ENCODE results near the gene TNIP2.

TNIP2 gene

GRCh38 chr4:2794486-2795299 is 38.6 kb upstream of the TNIP2 start:
- Histone ChIP-seq H3K4me3 (peak overlapping the region; percentile 56 to 87 (median 81)), H3K27ac (peak overlapping the region in 20 of 21 experiments; percentile 23 to 96 (median 92))

- H3K4me3 ChIP-seq = peak overlapping the region; percentile 56 to 87 (median 81)
- H3K27ac ChIP-seq = peak overlapping the region; percentile 67 to 96 (median 92)
Measured at GRCh38 chr4:2793586-2794485, 37.7 kb upstream of the TNIP2 start.

GRCh38 chr4:2792711-2793585 is 36.8 kb upstream of the TNIP2 start, which contains the start of gene SH3BP2:
TSS of gene SH3BP2 (plus strand) at chr4:2793085. CDS start at chr4:2820618, 27,533 bp downstream.
- Histone ChIP-seq H3K4me3 (peak within 1 kb of the TSS; percentile 56 to 87 (median 81)), H3K27ac (peak within 1 kb of the TSS; percentile 67 to 96 (median 92))

GRCh38 chr4:2792396-2792710 is 36.2 kb upstream of the TNIP2 start:
- peak overlapping the region in 8 of 21 experiments; percentile 2 to 93 (median 48) for H3K27ac ChIP-seq
- H3K4me3 ChIP-seq = peak overlapping the region in 1 of 7 experiments; percentile 56

DNA sequence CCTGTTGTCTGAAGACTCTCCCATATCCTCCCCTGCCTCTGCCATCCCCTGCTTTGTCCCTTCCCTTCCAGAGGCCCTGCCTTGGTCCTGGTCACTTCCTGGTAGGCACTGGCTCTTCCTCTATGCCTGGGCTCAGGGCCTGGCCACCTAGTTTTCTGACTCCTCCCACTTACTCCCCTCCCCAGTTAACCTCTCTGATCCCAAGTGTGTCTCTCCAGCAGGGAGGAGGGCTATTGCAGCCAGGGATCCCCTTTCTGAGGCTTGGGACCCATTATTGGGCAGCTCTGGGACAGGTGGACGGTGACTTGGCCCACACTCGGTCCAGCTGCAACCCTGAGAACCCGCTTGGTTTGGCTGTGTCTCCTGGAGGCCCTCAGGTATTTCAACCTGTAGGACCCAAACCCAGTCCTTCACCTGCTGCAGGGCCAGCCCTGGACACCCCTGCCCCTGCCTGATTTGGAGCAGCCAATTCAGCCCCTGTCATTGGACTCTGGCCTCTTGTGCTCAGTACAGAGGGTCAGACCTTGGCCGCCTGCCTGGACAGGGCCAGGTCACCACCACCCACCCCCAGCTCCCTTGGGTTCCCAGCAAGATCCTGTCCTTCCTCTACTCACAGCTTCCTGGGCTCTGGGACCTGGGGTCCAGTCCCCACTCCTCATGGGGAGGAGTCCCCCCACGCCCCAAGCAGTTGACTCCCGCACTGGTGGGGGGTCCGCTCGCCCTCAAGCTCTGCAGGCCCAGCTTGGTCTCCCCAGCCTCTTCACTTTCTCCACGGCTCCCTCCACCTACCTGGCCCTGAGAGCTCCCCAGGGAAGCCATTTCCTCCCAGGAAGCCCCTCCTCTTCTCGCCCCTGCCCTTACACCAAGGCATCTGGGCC is 35.6 kb upstream of the TNIP2 start:
- peak overlapping the region in 7 of 21 experiments; percentile 2 to 52 (median 29) for H3K27ac ChIP-seq
- H3K4me3 ChIP-seq = no peak overlapping the region

GRCh38 chr4:2790583-2791517 is 34.7 kb upstream of the TNIP2 start:
- Histone ChIP-seq H3K4me3 (no peak overlapping the region), H3K27ac (peak overlapping the region in 5 of 21 experiments; percentile 3 to 51 (median 35))

- H3K4me3 ChIP-seq = no peak overlapping the region
- peak overlapping the region in 1 of 21 experiments; percentile 23 for H3K27ac ChIP-seq
Measured at GRCh38 chr4:2789793-2790582, 33.9 kb upstream of the TNIP2 start.

DNA sequence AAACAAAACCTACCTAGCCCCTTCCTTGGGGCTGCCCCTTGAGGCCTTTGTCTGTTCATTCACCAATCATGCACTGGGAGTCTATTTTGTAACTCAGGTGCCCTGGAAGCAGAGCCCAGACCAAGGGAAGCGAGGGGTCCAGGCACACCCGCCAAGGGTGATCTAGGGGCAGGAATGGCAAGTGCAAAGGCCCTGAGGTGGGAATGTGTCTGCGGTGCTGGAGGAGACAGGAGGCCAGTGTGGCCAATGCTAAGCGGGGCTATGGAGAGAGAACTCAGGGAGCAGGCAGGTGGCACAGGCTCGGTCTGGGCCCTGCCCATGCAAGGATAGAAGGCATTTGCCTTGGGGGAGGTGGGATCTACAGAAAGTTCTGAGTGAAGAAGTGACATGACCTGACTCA is 33.2 kb upstream of the TNIP2 start:
- H3K27ac ChIP-seq = no peak overlapping the region
- H3K4me3 ChIP-seq = no peak overlapping the region

DNA sequence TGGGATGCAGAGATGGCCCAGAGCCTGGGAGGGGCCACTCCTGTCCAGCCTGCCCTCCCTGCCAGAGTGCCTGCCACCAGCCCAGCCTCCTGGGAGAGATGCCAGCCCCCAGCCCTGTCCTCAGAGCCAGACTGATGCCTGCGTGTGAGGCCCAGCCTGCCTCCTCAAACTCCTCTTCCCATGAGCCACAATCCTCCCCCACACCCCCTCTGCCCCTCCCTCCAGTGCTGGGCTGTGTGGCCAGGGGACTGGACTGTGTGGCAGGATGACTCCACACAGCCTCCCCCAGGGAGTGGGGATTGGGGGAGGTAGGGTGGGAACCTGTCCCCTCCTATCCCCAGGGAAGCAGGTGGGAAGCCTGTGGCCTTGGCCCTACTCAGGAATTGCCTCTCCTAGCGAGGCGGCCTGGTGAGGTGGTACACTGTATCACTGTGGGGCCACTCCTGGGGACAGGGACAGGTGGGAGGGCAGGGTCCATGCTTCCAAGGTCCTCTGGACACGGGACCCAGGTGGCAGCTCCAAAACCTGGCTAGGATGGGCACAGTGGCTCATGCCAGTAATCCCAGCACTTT is 32.5 kb upstream of the TNIP2 start:
- peak overlapping the region in 10 of 21 experiments; percentile 2 to 82 (median 48) for H3K27ac ChIP-seq

DNA sequence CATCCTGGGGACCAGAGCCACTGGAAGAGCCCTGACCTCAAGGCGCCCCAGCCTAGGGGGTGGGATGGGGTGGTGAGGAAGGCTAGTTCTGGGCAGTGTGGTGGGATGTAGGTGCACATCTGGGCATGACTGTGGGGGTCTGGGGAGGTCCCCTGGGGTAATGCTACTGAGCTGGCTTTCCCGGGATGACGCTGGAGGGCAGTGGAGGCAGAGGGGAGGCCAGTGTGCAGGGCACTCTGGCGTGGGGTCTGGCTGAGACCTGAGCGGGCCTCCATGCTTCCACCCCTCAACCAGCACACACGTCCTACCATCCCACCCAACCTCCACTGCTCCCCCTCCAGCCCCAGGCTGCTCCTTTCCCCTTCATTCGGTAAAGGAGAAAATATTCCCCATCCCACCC is 32.0 kb upstream of the TNIP2 start:
- Histone ChIP-seq H3K4me3 (no peak overlapping the region), H3K27ac (peak overlapping the region in 16 of 21 experiments; percentile 1 to 82 (median 52))

More for the DNA sequence above, 32.5 kb upstream of the TNIP2 start:
- H3K4me3 ChIP-seq = no peak overlapping the region

- H3K27ac ChIP-seq = peak overlapping the region in 17 of 21 experiments; percentile 1 to 82 (median 51)
Measured at GRCh38 chr4:2787230-2788100, 31.3 kb upstream of the TNIP2 start.

DNA sequence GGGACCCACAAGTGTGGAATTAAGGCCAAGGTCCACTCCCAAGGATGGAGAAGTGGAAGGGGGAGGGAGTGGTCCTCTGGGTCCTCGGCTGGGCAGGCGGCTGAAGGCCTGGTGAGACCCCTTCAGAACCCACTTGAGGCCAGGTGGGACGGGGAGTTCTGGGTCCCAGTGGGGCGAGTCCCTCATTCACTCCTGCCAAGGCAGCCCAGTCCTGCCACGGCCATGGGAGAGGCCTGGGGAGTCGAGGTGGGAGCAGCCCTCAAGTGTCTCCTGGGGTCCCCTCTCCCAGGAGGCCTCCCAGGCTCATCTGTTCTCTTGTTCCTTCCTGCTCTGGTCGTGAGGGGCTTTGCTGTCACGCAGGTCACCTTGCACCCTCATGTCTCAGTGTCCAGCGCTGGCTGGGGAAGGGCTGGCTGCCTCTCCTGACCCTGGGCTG is 30.7 kb upstream of the TNIP2 start:
- Histone ChIP-seq H3K4me3 (no peak overlapping the region), H3K27ac (peak overlapping the region in 12 of 21 experiments; percentile 2 to 82 (median 48))

More at GRCh38 chr4:2787230-2788100, 31.3 kb upstream of the TNIP2 start:
- H3K4me3 ChIP-seq = no peak overlapping the region

- Histone ChIP-seq H3K27ac (peak overlapping the region in 8 of 21 experiments; percentile 16 to 82 (median 56)), H3K4me3 (no peak overlapping the region)
Measured at GRCh38 chr4:2786152-2786671, 30.1 kb upstream of the TNIP2 start.

DNA sequence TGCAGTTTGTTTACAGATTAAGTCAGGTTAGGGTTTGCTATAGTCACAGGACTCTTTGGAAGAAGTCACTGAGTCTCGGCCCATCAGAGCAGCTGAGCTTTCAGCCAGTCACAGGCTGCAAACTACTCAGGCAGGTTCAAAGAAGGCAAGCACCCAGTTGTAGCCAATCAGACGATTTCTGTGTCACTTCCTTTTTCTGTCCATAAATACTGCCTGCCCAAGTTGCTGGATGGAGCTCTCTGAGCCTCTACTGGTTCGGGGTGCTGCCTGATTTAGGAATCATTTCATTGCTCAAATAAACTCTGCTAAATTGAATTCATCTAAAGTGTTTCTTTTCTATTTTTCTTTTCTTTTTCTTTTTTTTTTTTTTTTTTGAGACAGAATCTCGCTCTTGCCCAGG is 29.5 kb upstream of the TNIP2 start:
- Histone ChIP-seq H3K4me3 (no peak overlapping the region), H3K27ac (no peak overlapping the region)

DNA sequence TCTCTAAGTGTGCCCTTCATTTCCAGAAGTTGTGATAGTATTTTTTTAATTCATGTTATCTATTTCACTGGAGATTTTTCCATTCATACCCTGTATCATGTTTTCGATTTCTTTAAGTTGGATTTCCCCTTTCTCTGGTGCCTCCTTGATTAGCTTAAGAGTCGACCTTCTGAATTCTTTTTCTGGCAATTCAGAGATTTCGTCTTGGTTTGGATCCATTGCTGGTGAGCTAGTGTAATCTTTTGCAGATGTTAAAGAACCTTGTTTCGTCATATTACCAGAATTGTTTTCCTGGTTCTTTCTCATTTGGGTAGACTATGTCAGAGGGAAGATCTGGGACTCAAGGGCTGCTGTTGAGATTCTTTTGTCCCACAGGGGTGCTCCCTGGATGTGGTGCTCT is 27.7 kb upstream of the TNIP2 start:
- no peak overlapping the region for H3K27ac ChIP-seq
- H3K4me3 ChIP-seq = no peak overlapping the region

Data from skin epidermis (tissue), 12 donors.